Measurements from ENCODE around the gene SLC25A45.

DNA sequence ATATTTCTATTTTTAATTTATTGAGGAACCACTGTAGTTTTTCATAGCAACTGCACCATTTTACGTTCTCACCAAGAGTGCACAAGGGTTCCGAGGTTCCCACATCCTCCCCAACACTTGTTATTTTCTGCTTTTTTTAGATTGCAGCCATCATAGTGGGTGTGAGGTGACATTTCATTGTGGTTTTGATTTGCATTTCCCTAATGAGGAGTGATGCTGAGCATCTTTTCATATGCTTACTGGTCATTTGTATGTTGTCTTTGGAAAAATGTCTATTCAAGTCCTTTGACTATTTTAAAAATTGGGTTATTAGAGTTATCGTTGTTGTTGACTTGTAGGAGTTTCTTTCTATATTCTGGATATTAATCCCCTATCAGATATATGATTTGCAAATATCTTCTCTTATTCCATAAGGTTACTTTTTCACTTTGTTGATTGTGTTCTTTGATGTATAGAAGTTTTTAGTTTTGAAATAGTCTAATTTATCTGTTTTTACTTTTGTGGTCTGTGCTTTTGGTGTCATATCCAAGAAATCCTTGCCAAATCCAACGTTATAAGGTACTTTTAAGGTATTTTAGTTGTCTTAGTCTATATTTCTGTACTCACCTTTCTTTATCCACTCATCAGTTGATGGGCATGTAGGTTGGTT lies 49.1 kb upstream of the SLC25A45 start:
- TF ChIP-seq MYC (IDR thresholded peaks at IDR 0.05; ENCODE audit: borderline replicate concordance, low read length): no peak
- TF ChIP-seq CTCF (IDR thresholded peaks at IDR 0.05): no peak
- no peak for TF ChIP-seq SMC3 (IDR thresholded peaks at IDR 0.05)
- TF ChIP-seq, protein P1, sequence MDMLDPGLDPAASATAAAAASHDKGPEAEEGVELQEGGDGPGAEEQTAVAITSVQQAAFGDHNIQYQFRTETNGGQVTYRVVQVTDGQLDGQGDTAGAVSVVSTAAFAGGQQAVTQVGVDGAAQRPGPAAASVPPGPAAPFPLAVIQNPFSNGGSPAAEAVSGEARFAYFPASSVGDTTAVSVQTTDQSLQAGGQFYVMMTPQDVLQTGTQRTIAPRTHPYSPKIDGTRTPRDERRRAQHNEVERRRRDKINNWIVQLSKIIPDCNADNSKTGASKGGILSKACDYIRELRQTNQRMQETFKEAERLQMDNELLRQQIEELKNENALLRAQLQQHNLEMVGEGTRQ (IDR thresholded peaks at IDR 0.05): 0 out of 2 replicates have a peak, but pooled peaks have one; percentile 4
- no peak for TF ChIP-seq NFE2L2 (conservative IDR thresholded peaks at IDR 0.05; ENCODE audit: low read length)
- TF ChIP-seq, protein P2, sequence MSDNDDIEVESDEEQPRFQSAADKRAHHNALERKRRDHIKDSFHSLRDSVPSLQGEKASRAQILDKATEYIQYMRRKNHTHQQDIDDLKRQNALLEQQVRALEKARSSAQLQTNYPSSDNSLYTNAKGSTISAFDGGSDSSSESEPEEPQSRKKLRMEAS (IDR thresholded peaks at IDR 0.05): no peak
- TF ChIP-seq, protein P3, sequence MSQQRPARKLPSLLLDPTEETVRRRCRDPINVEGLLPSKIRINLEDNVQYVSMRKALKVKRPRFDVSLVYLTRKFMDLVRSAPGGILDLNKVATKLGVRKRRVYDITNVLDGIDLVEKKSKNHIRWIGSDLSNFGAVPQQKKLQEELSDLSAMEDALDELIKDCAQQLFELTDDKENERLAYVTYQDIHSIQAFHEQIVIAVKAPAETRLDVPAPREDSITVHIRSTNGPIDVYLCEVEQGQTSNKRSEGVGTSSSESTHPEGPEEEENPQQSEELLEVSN (IDR thresholded peaks at IDR 0.05; ENCODE audit: borderline replicate concordance, low read depth): no peak
- TF ChIP-seq, protein P4, sequence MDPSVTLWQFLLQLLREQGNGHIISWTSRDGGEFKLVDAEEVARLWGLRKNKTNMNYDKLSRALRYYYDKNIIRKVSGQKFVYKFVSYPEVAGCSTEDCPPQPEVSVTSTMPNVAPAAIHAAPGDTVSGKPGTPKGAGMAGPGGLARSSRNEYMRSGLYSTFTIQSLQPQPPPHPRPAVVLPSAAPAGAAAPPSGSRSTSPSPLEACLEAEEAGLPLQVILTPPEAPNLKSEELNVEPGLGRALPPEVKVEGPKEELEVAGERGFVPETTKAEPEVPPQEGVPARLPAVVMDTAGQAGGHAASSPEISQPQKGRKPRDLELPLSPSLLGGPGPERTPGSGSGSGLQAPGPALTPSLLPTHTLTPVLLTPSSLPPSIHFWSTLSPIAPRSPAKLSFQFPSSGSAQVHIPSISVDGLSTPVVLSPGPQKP (IDR thresholded peaks at IDR 0.05; ENCODE audit: low read depth, low read length): no peak
- TF ChIP-seq, protein P5, sequence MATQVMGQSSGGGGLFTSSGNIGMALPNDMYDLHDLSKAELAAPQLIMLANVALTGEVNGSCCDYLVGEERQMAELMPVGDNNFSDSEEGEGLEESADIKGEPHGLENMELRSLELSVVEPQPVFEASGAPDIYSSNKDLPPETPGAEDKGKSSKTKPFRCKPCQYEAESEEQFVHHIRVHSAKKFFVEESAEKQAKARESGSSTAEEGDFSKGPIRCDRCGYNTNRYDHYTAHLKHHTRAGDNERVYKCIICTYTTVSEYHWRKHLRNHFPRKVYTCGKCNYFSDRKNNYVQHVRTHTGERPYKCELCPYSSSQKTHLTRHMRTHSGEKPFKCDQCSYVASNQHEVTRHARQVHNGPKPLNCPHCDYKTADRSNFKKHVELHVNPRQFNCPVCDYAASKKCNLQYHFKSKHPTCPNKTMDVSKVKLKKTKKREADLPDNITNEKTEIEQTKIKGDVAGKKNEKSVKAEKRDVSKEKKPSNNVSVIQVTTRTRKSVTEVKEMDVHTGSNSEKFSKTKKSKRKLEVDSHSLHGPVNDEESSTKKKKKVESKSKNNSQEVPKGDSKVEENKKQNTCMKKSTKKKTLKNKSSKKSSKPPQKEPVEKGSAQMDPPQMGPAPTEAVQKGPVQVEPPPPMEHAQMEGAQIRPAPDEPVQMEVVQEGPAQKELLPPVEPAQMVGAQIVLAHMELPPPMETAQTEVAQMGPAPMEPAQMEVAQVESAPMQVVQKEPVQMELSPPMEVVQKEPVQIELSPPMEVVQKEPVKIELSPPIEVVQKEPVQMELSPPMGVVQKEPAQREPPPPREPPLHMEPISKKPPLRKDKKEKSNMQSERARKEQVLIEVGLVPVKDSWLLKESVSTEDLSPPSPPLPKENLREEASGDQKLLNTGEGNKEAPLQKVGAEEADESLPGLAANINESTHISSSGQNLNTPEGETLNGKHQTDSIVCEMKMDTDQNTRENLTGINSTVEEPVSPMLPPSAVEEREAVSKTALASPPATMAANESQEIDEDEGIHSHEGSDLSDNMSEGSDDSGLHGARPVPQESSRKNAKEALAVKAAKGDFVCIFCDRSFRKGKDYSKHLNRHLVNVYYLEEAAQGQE (IDR thresholded peaks at IDR 0.05): no peak
- no peak for TF ChIP-seq POLR2A (IDR thresholded peaks at IDR 0.05; ENCODE audit: low read length)

Data from A549 (cell line).